AG08395 (cell line): ENCODE data around the gene RTEL1.

Source experiments
- DNase-seq: peaks from one replicate; pipeline ENCODE4 v3.0.0; 2012; ENCODE audit warnings: mixed read lengths, low spot score

The RTEL1 gene

DNA sequence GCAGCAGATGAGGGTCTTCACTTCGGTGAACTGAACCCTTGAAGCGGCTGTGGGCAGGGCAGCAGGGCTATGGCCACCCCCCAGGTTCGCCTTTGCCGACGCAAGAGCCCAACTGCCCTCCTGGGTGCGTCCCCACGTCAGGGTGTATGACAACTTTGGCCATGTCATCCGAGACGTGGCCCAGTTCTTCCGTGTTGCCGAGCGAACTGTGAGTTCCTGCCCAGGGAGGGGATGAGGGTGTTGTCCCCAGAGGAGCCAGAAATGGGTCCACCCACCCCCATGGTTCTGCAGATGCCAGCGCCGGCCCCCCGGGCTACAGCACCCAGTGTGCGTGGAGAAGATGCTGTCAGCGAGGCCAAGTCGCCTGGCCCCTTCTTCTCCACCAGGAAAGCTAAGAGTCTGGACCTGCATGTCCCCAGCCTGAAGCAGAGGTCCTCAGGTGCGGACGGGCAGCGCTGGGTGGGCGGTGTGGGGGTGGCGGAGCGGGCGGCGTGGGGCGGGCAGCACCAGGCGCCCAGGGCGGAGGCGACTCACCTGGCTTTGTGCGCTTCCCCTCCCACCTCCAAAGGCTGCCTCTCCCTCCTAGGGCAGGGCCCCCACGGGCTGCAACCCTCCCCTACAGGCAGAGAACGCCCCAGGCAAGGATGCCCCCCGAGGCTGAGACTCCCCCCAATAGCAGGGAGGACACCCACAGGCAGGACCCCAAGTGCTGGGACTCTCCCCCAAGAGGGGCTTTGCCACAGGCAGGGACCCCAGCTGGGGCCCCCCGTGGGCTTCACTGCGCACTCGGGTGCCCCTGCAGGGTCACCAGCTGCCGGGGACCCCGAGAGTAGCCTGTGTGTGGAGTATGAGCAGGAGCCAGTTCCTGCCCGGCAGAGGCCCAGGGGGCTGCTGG lies 32.1 kb downstream of the RTEL1 start:
- no peak for DNase-seq

DNA sequence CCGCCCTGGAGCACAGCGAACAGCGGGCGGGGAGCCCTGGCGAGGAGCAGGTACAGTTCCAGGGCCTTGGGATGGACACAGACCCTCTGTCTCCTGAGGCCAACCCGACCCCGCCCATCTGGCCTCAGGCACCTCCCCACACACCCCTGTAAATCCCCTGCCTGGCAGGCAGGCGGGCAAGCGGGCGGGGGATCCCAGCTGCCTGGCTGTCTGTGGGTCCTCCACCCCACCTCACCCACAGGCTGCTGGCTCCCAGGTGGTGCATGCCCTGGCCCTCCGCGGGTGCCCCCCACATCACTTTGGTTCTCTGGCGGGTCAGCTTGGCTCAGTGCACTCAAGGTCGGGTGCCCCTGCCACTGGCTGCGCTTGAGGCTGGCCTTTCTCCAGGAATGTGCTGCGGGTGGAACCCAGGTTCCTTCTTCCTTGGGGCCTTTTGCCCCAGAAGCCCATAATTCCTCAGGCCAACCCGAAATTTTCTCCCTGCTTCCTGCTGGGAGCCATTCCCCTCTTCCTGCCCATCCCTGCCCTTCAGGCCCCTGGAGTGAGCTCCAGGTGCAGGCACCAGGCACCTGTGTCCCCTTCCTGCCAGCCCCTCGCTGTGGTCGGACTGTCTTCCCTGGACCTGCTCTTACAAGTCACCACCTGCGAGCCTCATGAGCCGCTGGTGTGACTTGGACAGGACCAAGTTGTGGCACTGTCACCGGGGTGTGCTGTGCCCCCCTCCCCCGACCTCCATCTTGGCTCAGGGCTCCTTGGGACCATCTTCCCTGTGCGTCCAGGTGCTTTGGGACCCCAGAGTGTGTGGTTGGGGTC lies 33.0 kb downstream of the RTEL1 start:
- DNase-seq, result no peak

DNA sequence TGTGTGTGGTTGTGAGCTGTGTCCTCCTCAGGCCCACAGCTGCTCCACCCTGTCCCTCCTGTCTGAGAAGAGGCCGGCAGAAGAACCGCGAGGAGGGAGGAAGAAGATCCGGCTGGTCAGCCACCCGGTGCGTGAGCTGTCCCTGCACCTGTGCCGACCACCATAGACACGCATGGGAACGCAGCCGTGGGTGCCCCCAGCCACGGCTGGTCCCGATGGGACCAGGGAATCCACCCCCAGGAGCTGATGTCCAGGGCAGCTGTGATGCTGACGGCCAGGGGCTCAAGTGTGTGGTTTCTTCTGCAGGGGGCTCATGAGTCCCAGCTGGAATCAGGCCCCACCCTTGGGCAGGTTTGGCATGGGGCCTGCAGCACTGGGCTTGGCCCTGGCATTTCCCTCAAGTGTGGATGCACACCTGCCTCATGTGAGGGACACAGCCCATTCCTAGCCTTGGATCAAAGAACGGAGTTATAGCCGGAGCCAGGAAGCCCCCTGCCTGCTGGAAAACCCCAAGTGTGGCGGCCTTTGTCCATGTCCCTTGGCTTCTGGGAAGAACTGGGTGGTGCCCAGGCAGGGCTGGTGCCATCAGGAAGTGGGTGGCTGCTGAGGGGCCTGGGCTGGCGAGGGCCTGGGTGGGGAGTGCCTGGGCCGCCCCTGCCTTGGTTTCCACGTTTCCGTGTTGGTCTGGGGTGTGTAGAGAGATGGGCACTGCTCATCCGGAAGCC lies 33.8 kb downstream of the RTEL1 start:
- no peak for DNase-seq

DNA sequence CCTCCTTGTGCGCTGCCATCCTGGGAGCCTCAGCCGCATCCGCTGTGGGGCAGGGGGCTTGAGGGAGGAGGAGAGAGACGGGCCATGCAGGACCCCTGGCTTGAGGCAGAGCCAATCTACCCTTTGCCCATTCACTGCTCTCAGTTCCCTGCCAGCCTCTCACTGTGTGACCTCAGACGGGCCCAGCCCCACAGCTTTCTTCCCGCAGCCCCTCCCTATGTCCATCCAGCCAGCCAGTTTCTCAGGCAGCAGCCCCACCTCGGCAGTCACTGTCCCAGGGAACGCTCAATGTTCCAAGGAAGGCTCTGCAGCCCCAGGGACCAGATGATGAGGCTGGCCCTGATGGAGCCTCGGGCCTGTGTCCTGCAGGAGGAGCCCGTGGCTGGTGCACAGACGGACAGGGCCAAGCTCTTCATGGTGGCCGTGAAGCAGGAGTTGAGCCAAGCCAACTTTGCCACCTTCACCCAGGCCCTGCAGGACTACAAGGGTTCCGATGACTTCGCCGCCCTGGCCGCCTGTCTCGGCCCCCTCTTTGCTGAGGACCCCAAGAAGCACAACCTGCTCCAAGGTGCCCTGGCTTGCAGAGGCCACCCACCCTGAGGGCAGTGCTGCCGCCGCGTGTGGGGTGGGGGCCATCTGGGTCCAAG lies 34.4 kb downstream of the RTEL1 start:
- peak; percentile 48 for DNase-seq

DNA sequence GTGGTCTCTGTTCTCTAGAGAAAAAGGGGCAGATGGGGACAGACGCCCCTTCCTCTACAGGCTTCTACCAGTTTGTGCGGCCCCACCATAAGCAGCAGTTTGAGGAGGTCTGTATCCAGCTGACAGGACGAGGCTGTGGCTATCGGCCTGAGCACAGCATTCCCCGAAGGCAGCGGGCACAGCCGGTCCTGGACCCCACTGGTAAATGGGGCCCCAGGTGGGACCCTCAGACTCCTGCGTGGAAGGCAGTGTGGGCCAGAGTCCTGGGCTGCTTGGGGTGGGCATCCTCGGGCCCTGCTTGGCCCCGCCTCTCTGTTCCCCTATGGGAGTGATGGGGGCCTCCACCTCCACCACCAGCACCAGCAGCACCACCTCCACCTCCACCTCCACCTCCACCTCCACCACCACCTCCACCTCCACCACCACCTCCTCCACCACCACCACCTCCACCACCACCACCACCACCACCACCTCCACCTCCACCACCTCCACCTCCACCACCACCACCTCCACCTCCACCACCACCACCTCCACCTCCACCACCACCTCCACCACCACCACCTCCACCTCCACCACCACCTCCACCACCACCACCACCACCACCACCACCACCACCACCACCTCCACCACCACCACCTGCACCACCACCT lies 35.1 kb downstream of the RTEL1 start:
- no peak for DNase-seq

DNA sequence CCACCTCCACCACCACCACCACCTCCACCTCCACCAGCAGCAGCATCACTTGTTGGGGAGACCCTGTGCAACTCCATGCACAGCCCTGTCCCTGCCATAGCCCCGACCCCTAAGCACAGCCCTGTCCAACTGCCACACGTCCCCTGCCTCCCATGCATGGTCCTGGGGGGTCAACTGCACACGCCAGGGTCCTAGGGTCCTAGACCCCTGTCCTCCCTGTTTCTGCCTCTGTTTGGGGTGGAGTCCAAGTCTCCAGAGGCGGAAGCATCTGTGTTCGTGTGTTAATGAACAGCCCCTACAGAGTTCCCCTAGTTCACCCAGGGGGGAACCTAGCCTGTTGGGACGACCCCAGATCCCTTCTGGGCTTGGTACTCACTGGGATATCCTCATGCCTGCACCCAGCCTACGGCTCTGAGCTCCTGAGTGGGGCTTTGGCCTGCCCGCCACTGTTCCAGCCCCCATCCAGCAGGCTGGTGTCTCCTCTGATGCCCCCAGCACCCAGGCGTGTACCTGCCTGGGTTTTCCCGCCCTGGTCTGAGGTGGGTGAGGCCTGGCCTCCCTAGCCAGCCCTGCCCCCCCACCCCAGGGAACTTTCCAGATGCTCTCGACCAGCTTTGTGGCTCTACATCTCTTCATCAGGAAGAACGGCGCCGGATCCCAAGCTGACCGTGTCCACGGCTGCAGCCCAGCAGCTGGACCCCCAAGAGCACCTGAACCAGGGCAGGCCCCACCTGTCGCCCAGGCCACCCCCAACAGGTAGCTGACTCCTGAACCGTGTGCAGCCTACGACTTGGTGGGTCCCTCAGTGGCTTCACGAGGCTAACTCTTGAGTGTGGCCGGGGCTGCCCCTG lies 35.8 kb downstream of the RTEL1 start:
- no peak for DNase-seq

GRCh38 chr20:63694584-63695423 lies 36.7 kb downstream of the RTEL1 start:
- no peak for DNase-seq

GRCh38 chr20:63695424-63696305 lies 37.6 kb downstream of the RTEL1 start:
- no peak for DNase-seq

GRCh38 chr20:63696306-63696627 lies 38.2 kb downstream of the RTEL1 start:
- no peak for DNase-seq

GRCh38 chr20:63696628-63697356 lies 38.7 kb downstream of the RTEL1 start, which contains the start of gene TNFRSF6B:
TNFRSF6B (plus strand) TSS chr20:63696652; CDS start chr20:63696768, 116 bp downstream.
- no peak for DNase-seq

DNA sequence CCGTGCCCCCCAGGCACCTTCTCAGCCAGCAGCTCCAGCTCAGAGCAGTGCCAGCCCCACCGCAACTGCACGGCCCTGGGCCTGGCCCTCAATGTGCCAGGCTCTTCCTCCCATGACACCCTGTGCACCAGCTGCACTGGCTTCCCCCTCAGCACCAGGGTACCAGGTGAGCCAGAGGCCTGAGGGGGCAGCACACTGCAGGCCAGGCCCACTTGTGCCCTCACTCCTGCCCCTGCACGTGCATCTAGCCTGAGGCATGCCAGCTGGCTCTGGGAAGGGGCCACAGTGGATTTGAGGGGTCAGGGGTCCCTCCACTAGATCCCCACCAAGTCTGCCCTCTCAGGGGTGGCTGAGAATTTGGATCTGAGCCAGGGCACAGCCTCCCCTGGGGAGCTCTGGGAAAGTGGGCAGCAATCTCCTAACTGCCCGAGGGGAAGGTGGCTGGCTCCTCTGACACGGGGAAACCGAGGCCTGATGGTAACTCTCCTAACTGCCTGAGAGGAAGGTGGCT lies 39.3 kb downstream of the RTEL1 start:
- no peak for DNase-seq

GRCh38 chr20:63697868-63698545 lies 39.9 kb downstream of the RTEL1 start:
- DNase-seq, result no peak

DNA sequence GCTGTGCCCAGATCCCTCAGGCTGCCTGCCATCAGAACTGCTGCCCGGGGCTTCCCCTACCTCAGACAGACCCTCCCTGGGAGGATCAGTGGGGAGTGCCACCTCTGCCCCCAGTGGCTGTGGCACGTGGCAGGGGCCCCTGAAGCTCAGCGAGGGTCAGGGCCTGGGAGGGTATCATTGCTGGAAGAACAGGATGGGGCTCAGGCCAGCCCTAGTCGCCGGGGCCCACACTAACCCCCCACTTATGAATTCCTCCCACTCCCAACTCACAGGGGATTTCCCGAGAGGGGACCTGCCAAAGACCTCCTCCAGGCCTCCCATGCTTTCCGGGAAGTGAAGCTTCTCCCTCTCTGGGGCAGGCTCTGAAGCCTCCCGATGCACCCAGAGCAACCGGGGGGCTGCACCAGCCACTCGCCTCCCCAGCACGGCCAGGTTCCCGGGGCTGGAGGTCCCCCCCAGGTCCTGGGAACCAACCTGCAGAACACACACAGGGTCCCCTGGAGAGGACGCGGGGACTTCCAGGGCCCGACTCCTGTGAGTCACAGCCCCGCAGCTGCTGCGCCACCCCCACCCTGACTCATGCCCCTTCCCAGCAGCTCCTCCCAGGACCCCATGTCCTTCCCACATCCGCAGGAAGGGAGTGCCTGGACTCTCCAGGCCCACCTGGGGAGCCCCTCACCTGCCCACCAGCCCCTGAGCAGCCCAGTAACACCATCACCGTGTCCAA lies 40.8 kb downstream of the RTEL1 start:
- DNase-seq, result peak; percentile 93

DNA sequence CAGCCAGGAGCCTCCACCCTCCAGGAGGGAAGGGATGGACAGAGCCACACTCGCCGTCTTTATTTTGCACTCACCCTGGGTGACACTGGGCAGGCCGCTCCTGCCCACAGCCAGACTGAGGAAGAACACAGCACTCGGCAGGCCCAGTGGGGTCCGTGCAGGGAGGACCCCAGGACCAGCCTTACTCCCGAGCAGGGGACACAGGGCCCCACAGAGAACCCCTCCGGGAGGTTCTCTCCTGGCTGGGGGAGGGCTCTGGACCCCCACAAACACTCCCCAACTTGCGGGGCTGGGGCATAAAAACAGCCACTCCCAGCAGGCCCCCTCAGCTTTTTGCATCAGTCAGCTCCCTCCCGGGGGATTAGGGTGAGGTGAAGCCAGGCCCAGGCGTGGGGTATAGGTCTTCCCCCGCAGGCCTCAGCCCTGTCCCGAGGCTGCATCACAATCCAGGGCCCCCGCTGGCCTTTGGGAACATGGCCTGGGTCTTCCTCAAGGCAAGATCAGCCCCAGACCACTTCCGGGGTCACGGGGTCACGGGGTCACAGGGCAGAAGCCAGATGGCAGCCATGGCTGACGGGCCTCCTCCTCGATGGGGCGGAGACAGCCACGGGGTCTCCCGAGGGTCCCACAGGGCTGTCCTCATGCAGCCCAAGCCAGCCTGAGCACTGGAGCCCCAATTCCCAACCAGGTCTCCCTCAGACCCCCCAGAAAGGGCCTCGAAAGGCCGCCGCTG lies 41.5 kb downstream of the RTEL1 start:
- no peak for DNase-seq

- no peak for DNase-seq
Measured at GRCh38 chr20:63700199-63701050, 42.3 kb downstream of the RTEL1 start.
